ENCODE measurements around the gene ZNF322. TPM values are rescaled to one million over a fixed set of nuclear protein-coding genes. Genes with fewer than 3 reads are reported as not detected.
A peak's percentile ranks its signal among the peaks of the same experiment; 100 is the strongest.

The ZNF322 gene
- total RNA-seq, 1 donor: 21.7 TPM

DNA sequence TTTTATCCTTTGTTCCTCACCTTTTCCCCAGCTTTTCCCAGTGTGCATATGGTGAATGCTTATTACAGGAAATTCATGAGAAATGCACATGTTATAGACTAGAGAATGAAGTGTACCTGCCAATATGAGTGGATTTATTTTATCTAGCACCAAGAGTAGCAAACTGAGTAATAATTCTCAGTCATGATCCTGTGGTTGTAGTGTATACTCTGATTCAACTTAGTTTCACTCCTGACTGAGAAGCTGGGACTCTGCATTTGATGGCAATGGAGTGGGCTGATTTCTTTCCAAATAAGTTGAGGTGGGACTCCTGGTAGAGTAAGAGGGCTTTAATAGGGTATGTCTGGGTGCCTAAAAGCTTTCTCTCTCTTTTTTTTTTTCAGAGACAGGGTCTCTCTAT, 58.8 kb downstream of the ZNF322 start:
- TF ChIP-seq, protein P1, sequence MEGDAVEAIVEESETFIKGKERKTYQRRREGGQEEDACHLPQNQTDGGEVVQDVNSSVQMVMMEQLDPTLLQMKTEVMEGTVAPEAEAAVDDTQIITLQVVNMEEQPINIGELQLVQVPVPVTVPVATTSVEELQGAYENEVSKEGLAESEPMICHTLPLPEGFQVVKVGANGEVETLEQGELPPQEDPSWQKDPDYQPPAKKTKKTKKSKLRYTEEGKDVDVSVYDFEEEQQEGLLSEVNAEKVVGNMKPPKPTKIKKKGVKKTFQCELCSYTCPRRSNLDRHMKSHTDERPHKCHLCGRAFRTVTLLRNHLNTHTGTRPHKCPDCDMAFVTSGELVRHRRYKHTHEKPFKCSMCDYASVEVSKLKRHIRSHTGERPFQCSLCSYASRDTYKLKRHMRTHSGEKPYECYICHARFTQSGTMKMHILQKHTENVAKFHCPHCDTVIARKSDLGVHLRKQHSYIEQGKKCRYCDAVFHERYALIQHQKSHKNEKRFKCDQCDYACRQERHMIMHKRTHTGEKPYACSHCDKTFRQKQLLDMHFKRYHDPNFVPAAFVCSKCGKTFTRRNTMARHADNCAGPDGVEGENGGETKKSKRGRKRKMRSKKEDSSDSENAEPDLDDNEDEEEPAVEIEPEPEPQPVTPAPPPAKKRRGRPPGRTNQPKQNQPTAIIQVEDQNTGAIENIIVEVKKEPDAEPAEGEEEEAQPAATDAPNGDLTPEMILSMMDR (IDR thresholded peaks at IDR 0.05; ENCODE audit: extremely low read depth, low read depth, low read length): no peak
- Histone ChIP-seq H4K20me1 (ENCODE audit: insufficient read depth, low read length) (peaks cover 3% of the 10 kb centered on the region), H3K27ac (ENCODE audit: low read depth, low read length) (no peak overlapping the region), H3K4me3 (ENCODE audit: insufficient read depth, low read length) (no peak overlapping the region), H3K4me2 (ENCODE audit: insufficient read depth, low read length) (no peak overlapping the region), H3K79me2 (ENCODE audit: insufficient read depth, low read length) (peaks cover 21% of the 10 kb centered on the region), H3K27me3 (ENCODE audit: insufficient read depth, low read length) (no peaks in the 10 kb centered on the region), H2AFZ (ENCODE audit: low read length) (no peak overlapping the region), H3K36me3 (ENCODE audit: insufficient read depth, low read length) (peaks cover 18% of the 10 kb centered on the region), H3K4me1 (ENCODE audit: insufficient read depth, low read length) (peaks cover 7% of the 10 kb centered on the region), H3K9me3 (ENCODE audit: low read depth, low read length) (no peaks in the 10 kb centered on the region)
- DNase-seq (ENCODE audit: insufficient read length, low spot score, missing footprints): no peak

DNA sequence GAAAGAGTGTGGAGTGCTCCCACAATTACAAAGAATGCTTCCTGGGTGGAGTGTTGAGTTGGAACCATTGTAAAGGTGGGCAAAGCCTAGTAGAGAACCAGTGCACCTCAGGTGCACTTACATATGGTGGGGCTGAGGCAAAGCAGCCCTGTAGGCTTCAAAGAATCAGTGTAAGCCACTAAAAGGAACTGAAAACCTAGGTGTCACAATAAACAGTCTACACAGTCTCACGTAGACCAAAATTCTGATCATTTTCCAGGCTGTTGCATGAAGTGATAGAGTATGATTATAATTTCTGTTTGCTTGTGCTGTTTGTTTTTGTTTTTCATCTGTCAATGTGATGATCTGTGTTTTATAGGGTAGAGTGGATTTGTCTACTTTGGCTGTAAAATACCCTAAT, 60.0 kb downstream of the ZNF322 start:
- H3K27ac ChIP-seq (ENCODE audit: low read depth, low read length): no peak overlapping the region
- peaks cover 21% of the 10 kb centered on the region for H3K79me2 ChIP-seq (ENCODE audit: insufficient read depth, low read length)
- TF ChIP-seq, protein P1 (IDR thresholded peaks at IDR 0.05; ENCODE audit: extremely low read depth, low read depth, low read length): no peak
- H3K27me3 ChIP-seq (ENCODE audit: insufficient read depth, low read length): no peaks in the 10 kb centered on the region
- H3K4me3 ChIP-seq (ENCODE audit: insufficient read depth, low read length): no peak overlapping the region
- no peak overlapping the region for H2AFZ ChIP-seq (ENCODE audit: low read length)
- H3K4me1 ChIP-seq (ENCODE audit: insufficient read depth, low read length): peaks cover 15% of the 10 kb centered on the region
- peaks cover 3% of the 10 kb centered on the region for H4K20me1 ChIP-seq (ENCODE audit: insufficient read depth, low read length)
- H3K9me3 ChIP-seq (ENCODE audit: low read depth, low read length): no peaks in the 10 kb centered on the region
- H3K4me2 ChIP-seq (ENCODE audit: insufficient read depth, low read length): no peak overlapping the region
- no peak for DNase-seq (ENCODE audit: insufficient read length, low spot score, missing footprints)
- peaks cover 18% of the 10 kb centered on the region for H3K36me3 ChIP-seq (ENCODE audit: insufficient read depth, low read length)

DNA sequence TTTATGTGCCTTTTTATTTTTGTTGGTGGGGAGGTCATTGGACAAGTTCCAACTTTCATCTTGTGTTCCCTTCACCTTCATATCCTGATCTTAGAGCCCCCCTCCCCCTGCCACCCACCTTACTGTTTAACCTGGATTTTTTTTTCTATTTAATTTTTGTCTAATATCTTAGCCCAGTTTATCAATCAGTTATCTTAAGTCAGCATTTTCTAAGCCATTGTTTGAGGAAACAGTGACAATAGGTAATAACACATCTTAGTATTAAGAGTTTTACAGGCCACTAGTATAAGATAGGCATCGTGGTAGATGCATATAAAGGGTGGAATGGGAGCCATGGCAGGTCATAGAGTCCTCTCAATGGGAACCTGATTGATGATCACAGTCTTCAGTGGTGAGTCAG, 60.4 kb downstream of the ZNF322 start:
- H3K4me3 ChIP-seq (ENCODE audit: insufficient read depth, low read length): no peak overlapping the region
- peaks cover 3% of the 10 kb centered on the region for H4K20me1 ChIP-seq (ENCODE audit: insufficient read depth, low read length)
- no peak overlapping the region for H3K27ac ChIP-seq (ENCODE audit: low read depth, low read length)
- TF ChIP-seq, protein P1 (IDR thresholded peaks at IDR 0.05; ENCODE audit: extremely low read depth, low read depth, low read length): no peak
- H3K36me3 ChIP-seq (ENCODE audit: insufficient read depth, low read length): peaks cover 18% of the 10 kb centered on the region
- no peak overlapping the region for H2AFZ ChIP-seq (ENCODE audit: low read length)
- DNase-seq (ENCODE audit: insufficient read length, low spot score, missing footprints): no peak
- peaks cover 15% of the 10 kb centered on the region for H3K4me1 ChIP-seq (ENCODE audit: insufficient read depth, low read length)
- peaks cover 21% of the 10 kb centered on the region for H3K79me2 ChIP-seq (ENCODE audit: insufficient read depth, low read length)
- no peak overlapping the region for H3K4me2 ChIP-seq (ENCODE audit: insufficient read depth, low read length)
- no peaks in the 10 kb centered on the region for H3K9me3 ChIP-seq (ENCODE audit: low read depth, low read length)
- no peaks in the 10 kb centered on the region for H3K27me3 ChIP-seq (ENCODE audit: insufficient read depth, low read length)

DNA sequence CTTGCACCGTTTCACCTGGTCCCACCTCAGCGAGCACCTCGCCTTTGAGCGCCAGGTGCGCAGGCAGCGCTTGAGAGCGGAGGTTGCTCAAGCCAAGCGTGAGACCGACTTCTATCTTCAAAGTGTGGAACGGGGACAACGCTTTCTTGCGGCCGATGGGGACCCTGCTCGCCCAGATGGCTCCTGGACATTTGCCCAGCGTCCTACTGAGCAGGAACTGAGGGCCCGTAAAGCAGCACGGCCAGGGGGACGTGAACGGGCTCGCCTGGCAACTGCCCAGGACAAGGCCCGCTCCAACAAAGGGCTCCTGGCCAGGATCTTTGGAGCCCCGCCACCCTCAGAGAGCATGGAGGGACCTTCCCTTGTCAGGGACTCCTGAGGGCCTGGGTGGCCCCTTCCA, 61.3 kb downstream of the ZNF322 start:
- H3K27ac ChIP-seq (ENCODE audit: low read depth, low read length): no peak overlapping the region
- H3K4me3 ChIP-seq (ENCODE audit: insufficient read depth, low read length): no peak overlapping the region
- peak overlapping the region; percentile 96 for H3K4me2 ChIP-seq (ENCODE audit: insufficient read depth, low read length)
- TF ChIP-seq, protein P1 (IDR thresholded peaks at IDR 0.05; ENCODE audit: extremely low read depth, low read depth, low read length): no peak
- H2AFZ ChIP-seq (ENCODE audit: low read length): no peak overlapping the region
- H3K36me3 ChIP-seq (ENCODE audit: insufficient read depth, low read length): peaks cover 18% of the 10 kb centered on the region
- peaks cover 21% of the 10 kb centered on the region for H3K79me2 ChIP-seq (ENCODE audit: insufficient read depth, low read length)
- H3K9me3 ChIP-seq (ENCODE audit: low read depth, low read length): no peaks in the 10 kb centered on the region
- H3K4me1 ChIP-seq (ENCODE audit: insufficient read depth, low read length): peaks cover 15% of the 10 kb centered on the region
- peaks cover 2% of the 10 kb centered on the region for H3K27me3 ChIP-seq (ENCODE audit: insufficient read depth, low read length)
- peaks cover 3% of the 10 kb centered on the region for H4K20me1 ChIP-seq (ENCODE audit: insufficient read depth, low read length)
- no peak for DNase-seq (ENCODE audit: insufficient read length, low spot score, missing footprints)
